HG02943 (cell line): ENCODE data around the gene NMS.
"Not testable (repeated sequence)": the region's sequence is repeated elsewhere in the genome, so short reads cannot be mapped to it uniquely, and the experiment has no call there.

Experiments
- ATAC-seq: cut with Tn5 transposase; IDR thresholded peaks from one replicate; pipeline ENCODE4 v1.9.1; 2021; ENCODE audit warnings: mild to moderate bottlenecking, low read depth, moderate library complexity; ENCODE audit not compliant: unreplicated experiment

The NMS gene

GRCh38 chr2:100470182-100470581 lies at the start of gene NMS:
Gene NMS (plus strand): TSS chr2:100470482. CDS start chr2:100470489, 7 bp downstream.
- no peak for ATAC-seq

GRCh38 chr2:100422320-100423055 lies 47.8 kb upstream of the NMS start:
- no peak for ATAC-seq

GRCh38 chr2:100423631-100424030 lies 46.7 kb upstream of the NMS start:
- no peak for ATAC-seq

- no peak for ATAC-seq
Observed at GRCh38 chr2:100424277-100424875, 45.9 kb upstream of the NMS start.

GRCh38 chr2:100425107-100425506 lies 45.2 kb upstream of the NMS start:
- ATAC-seq, result no peak

GRCh38 chr2:100425573-100426383 lies 44.5 kb upstream of the NMS start:
- no peak for ATAC-seq

- ATAC-seq, result no peak
Observed at GRCh38 chr2:100426384-100426720, 43.9 kb upstream of the NMS start.

GRCh38 chr2:100427111-100427510 lies 43.2 kb upstream of the NMS start:
- ATAC-seq, result no peak

GRCh38 chr2:100427627-100428258 lies 42.5 kb upstream of the NMS start:
- ATAC-seq, result no peak

- no peak for ATAC-seq
Observed at GRCh38 chr2:100429726-100430125, 40.6 kb upstream of the NMS start.

- no peak for ATAC-seq
Observed at GRCh38 chr2:100437751-100438150, 32.5 kb upstream of the NMS start.

- ATAC-seq, result no peak
Observed at GRCh38 chr2:100446696-100447095, 23.6 kb upstream of the NMS start.

- ATAC-seq, result no peak
Observed at GRCh38 chr2:100451092-100451491, 19.2 kb upstream of the NMS start.

- ATAC-seq, result no peak
Observed at GRCh38 chr2:100451734-100452133, 18.5 kb upstream of the NMS start.

- ATAC-seq, result no peak
Observed at GRCh38 chr2:100453853-100454252, 16.4 kb upstream of the NMS start.

GRCh38 chr2:100456357-100456756 lies 13.9 kb upstream of the NMS start:
- not testable (repeated sequence) for ATAC-seq

- no peak for ATAC-seq
Observed at GRCh38 chr2:100460904-100461530, 9.3 kb upstream of the NMS start.

GRCh38 chr2:100470898-100471514 lies 724 bp downstream of the NMS start:
- no peak for ATAC-seq

- no peak for ATAC-seq
Observed at GRCh38 chr2:100476606-100477005, 6.3 kb downstream of the NMS start.

GRCh38 chr2:100482741-100483140 lies 12.5 kb downstream of the NMS start:
- ATAC-seq, result no peak
